DOHH2 (cell line): ENCODE data around the gene APBA2.

ENCODE experiments used
- CTCF ChIP-seq: fragments of 200-600 bp; sonication (generic); IDR thresholded peaks from one replicate; pipeline ENCODE4 v1.5.1; 2014; ENCODE audit warnings: antibody characterized with exemption, mild to moderate bottlenecking, low read depth, low read length; ENCODE audit not compliant: poor library complexity, severe bottlenecking
- EZH2phosphoT487 ChIP-seq: fragments of 200-600 bp; sonication (generic); IDR thresholded peaks from 2 replicates; pipeline ENCODE4 v1.6.1; 2017; ENCODE audit warnings: borderline replicate concordance, mild to moderate bottlenecking, antibody characterized with exemption, low read length, moderate library complexity, mixed read lengths

GRCh38 chr15:28996289-28996688 lies 110.5 kb downstream of the APBA2 start:
- TF ChIP-seq CTCF (no peak), EZH2phosphoT487 (no peak)
